ENCODE data around the gene KRT74.

- TF ChIP-seq POLR2A (IDR thresholded peaks at IDR 0.05; ENCODE audit: low read depth, low read length) (no peak), CTCF (IDR thresholded peaks at IDR 0.05 in 2 of 3, conservative IDR thresholded peaks at IDR 0.05 in 1 of 3; ENCODE audit: control insufficient read depth in 2 of 3, extremely low read depth in 1 of 3, insufficient read depth in 1 of 3, low read depth in 3 of 3, low read length in 3 of 3) (no peak), POLR2AphosphoS5 (IDR thresholded peaks at IDR 0.05; ENCODE audit: low read length) (no peak), EZH2 (IDR thresholded peaks at IDR 0.05; ENCODE audit: borderline replicate concordance, control insufficient read depth, low read depth, low read length) (no peak), CHD1 (IDR thresholded peaks at IDR 0.05; ENCODE audit: low read depth, low read length) (no peak), SIN3A (IDR thresholded peaks at IDR 0.05; ENCODE audit: low read depth, low read length) (no peak), YY1 (IDR thresholded peaks at IDR 0.05; ENCODE audit: low read depth, low read length) (no peak)
- TF ChIP-seq, protein P1, sequence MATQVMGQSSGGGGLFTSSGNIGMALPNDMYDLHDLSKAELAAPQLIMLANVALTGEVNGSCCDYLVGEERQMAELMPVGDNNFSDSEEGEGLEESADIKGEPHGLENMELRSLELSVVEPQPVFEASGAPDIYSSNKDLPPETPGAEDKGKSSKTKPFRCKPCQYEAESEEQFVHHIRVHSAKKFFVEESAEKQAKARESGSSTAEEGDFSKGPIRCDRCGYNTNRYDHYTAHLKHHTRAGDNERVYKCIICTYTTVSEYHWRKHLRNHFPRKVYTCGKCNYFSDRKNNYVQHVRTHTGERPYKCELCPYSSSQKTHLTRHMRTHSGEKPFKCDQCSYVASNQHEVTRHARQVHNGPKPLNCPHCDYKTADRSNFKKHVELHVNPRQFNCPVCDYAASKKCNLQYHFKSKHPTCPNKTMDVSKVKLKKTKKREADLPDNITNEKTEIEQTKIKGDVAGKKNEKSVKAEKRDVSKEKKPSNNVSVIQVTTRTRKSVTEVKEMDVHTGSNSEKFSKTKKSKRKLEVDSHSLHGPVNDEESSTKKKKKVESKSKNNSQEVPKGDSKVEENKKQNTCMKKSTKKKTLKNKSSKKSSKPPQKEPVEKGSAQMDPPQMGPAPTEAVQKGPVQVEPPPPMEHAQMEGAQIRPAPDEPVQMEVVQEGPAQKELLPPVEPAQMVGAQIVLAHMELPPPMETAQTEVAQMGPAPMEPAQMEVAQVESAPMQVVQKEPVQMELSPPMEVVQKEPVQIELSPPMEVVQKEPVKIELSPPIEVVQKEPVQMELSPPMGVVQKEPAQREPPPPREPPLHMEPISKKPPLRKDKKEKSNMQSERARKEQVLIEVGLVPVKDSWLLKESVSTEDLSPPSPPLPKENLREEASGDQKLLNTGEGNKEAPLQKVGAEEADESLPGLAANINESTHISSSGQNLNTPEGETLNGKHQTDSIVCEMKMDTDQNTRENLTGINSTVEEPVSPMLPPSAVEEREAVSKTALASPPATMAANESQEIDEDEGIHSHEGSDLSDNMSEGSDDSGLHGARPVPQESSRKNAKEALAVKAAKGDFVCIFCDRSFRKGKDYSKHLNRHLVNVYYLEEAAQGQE (IDR thresholded peaks at IDR 0.05; ENCODE audit: low read depth, low read length): no peak
Measured at GRCh38 chr12:52613384-52614030, 39.9 kb upstream of the KRT74 start.
